NCI-H2227 treated with DMSO at 0.1 percent for 48 hours (cell line): ENCODE results near the gene ABCB11.
"Not testable (repeated sequence)": the region's sequence is repeated elsewhere in the genome, so short reads cannot be mapped to it uniquely, and the experiment has no call there.

Experiments
- DNase-seq: peaks from one replicate; lab custom pipeline; 2025; lab: John Stamatoyannopoulos, UW

The ABCB11 gene

DNA sequence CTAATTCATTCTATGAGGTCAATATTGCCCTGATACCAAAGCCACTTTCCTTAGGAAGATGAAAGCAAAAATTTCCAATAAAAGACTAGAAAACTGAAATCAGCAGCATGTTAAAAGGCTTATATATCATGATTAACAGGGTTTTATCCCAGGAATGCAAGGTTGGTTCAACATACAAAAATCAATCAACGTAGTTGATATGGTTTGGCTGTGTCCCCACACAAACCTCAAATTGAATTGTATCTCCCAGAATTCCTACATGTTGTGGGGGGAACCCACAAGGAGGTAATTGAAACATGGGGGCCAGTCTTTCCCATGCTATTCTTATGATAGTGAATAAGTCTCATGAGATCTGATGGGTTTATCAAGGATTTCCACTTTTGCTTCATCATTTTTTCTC, 11.7 kb upstream of the ABCB11 start:
- no peak for DNase-seq

GRCh38 chr2:169041594-169041993, 10.5 kb upstream of the ABCB11 start:
- no peak for DNase-seq

GRCh38 chr2:169039702-169040101, 8.6 kb upstream of the ABCB11 start:
- DNase-seq = no peak

DNA sequence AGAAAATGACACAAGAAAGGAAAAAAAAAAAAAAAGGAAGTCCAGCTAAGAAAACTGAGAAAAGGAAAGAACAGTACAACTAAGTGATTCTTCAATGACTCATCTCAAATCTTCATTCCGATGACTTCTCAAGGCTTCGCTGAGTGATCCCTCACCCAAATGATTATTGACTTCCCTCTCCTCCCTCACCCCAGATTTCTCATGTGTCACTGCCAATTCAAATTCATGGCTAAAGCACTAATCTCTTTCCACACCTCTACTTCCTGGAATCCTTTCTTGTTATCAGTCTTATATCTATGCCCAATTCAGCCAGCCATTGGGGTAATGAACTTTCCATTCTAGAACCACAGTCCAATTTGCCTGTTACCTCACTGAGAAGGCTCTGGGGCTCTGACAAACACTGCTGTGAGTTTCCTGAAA, 7.2 kb upstream of the ABCB11 start:
- DNase-seq = no peak

DNA sequence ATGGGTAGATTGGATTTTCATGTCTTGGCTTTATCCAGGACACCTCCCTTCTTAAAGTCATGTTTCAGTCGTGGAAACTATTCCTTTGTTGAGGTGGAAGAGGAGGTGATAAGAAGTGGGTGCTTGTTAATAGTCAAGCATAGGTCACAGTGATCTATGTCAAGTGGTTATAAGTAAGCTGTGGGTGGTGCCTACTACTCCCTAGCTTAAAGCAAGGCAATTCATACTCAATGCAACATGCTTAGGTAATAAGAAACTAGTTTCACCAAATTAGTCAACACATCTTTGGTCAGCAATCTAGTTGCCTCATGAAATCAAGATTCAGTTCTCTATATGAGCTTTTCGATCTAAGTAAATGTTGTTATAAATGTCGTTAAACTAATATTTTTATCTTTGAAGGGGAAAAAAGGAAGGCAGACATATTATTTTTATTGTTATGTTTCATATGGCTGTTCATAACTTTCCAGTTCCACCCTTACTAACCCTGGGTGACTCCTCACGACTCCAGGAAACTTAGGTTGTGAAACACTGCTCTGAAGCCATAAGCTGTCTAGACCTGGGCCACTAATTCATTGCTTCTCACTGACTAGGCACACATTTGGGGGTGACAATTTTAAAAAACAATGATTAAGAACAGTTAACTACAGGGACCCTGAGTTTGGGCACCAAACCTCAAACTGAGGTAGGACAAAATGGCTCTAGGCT, 5.8 kb upstream of the ABCB11 start:
- DNase-seq = no peak

DNA sequence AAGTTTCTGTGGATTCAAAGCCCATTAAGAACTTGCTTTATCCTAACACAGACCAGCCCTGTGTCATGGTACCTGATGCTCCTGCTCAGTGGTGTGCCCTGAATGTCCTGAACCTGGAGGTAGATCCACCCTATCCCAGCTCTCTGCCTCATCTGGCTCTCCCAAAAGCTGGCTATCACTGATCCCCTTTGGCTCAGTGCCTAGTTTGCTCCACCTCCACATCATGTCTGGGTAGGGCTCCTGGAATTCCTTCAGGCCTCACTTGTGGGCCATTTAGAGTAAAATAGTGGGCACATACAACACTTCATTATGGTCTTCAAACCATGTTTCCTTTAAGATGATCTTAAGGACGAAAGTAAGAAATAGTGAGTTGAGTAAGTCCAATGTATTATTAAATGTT, 4.8 kb upstream of the ABCB11 start:
- no peak for DNase-seq

- no peak for DNase-seq
Measured at GRCh38 chr2:169034984-169035544, 3.9 kb upstream of the ABCB11 start.

- peak; percentile 17 for DNase-seq
Measured at GRCh38 chr2:169034256-169034655, 3.1 kb upstream of the ABCB11 start.

DNA sequence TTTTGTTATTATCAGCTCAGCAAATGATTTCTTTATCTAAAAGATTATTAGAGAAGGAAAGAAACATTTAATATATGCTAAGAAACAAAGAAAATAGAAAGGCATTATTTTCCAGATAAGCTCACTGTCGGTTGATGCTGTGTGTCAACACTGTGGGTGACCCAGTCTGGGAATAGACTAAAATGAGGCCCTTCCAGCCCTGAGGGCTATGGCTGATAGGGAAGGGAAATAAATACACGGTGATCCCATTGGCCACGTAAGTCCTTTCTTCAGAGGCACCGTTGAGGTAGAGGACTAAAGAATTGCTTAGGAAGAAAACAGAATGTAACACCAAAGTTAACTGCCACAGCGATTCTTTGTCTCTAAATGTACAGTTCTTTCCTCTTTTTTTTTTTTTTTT, 1.8 kb downstream of the ABCB11 start:
- DNase-seq = no peak

DNA sequence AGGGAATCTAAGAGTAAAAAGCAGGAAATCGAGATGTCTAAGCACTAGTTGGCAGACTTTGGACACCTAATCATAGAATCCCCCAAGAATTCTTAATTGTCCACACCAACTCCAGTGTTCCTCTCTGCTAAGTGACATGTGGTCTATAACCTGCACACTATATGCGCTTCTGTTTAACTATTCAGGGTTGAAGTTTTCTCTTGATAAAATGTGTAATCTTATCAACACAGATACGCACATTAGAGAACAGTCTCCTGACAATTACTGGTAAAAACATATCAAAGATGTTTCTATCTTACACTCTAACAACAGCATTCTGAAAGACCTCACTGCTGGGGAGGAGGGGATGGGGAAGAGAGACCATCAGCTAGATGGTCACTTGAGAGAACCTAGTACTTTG, 3.9 kb downstream of the ABCB11 start:
- no peak for DNase-seq

DNA sequence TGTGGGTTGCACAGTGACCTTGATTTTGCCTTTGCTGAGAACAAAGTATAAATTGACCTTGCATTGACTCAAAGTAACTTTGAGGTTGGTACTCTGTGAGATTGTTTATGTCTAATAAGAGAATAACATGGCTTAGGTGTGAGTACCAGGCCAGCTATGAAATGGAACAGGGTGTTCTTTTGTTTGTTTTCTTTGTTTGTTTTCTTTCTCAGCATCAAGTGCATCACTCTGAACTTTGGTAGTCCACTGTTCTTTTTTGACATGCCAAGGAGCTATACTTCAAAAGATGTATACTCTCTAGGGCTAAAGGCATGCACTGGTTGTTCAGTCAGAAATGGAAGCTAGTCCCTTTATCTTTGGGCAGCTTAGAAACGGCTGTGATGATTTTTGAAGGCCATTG, 5.1 kb downstream of the ABCB11 start:
- DNase-seq = no peak

- no peak for DNase-seq
Measured at GRCh38 chr2:169023161-169023560, 8.0 kb downstream of the ABCB11 start.

- no peak for DNase-seq
Measured at GRCh38 chr2:169018390-169018789, 12.7 kb downstream of the ABCB11 start.

- no peak for DNase-seq
Measured at GRCh38 chr2:169015943-169016342, 15.2 kb downstream of the ABCB11 start.

GRCh38 chr2:169014780-169015179, 16.3 kb downstream of the ABCB11 start:
- DNase-seq = no peak

DNA sequence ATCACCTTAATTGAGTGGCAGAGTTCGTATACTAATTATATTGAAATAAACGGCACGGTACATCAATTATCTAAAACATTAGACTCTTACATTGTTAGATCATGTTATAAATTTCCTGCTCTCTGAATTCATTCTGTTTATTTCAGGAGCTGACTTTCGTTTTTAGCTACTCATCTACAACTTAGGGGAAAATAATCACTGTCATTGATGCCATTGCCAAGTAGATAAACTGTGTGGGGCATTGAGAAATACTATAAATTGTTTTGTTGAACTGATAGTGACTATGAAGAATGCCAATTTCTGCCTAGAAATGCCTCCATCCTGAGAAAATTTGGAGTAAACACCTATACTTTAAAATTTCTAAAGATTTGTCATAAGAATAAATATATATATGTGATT, 17.5 kb downstream of the ABCB11 start:
- DNase-seq = no peak

- no peak for DNase-seq
Measured at GRCh38 chr2:169012812-169013627, 18.1 kb downstream of the ABCB11 start.

DNA sequence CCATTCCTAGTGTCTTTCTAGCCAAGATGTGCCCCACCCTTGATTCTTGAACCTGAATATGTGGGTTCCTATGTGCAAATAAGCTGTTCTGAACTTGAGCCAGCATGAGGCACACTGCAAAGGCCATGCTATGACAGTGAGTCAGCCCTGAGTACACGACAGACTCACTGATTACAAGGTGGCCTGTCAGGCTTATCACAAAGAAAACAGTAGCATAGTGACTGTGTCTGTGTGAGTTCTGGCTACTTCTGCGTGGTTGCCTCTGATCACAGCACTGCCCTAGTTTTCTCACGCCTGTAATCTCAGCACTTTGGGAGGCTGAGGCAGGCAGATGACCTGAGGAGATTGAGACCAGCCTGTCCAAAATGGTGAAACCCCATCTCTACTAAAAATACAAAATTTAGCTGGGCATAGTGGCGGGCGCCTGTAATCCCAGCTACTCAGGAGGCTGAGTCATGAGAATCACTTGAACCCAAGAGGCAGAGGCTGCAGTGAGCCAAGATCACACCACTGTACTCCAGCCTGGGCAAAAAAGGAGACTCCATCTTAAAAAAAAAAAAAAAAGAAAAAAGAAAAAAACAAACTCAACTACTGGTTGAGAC, 18.8 kb downstream of the ABCB11 start:
- not testable (repeated sequence) for DNase-seq

DNA sequence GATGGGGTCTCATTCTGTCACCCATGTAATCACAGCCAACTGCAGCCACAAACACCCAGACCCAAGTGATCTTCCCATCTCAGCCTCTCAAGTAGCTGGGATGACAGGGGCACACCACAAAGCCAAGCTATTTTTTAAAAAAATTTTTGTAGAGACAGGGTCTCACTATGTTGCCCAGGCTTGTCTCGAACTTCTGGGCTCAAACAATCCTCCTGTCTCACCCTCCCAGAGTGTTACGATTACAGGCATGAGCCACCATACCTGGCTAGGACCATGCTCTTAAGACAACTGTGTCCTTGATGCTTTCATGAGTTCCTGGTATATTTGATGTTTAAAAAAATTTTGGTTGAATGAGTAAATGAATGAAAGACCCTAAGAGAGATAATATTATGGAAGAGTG, 19.4 kb downstream of the ABCB11 start:
- no peak for DNase-seq

DNA sequence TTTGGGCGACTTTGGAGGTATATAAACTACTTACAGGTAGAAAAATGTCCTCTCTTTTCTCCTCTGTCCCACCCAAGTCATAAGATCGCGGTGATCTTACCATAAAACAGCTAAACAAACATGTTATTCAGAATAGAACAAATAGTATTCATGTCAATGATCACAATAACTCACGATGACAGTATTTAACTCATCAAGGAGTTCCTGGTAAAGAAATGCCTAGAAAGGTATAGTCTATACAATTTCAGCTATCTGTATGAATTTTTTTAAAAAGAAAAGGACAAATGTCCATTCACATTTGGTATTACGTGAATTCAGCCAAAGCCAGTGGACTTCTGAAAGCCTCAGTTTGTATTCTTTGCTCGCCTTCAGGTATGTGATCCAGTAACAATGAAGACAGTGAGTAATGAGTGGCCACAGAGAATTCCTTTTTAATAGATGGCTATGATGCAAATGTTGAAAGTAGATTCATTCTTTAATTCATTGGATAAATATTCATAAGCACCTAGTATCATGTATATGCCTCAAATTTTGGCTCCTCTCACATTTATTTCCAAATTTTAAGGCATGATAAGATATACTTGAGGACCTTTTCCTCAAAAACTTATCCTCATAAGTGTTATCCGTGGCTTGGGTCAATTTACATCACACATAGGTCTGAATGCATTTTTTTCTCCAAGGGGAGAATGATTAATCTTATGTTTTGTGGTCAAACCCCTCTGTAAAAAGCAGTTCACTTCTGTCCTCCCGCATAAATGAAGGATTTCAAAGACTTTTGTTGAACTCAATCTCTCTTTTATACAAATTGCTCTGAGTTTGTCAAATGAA, 20.3 kb downstream of the ABCB11 start:
- no peak for DNase-seq

GRCh38 chr2:169009865-169010579, 21.1 kb downstream of the ABCB11 start:
- no peak for DNase-seq
